Measurements from ENCODE around the gene PDXK.

The PDXK gene

GRCh38 chr21:43731891-43732711 is 13.2 kb downstream of the PDXK start:
- peak overlapping the region; percentile 24 for H2AK5ac ChIP-seq (ENCODE audit: low read length, severe bottlenecking)
- H3K23ac ChIP-seq (ENCODE audit: low read length in 2 of 2): no peak overlapping the region
- no peak overlapping the region for H3K14ac ChIP-seq (ENCODE audit: low read length in 2 of 2)
- H4K8ac ChIP-seq (ENCODE audit: low read length): no peak overlapping the region
- H2AFZ ChIP-seq (ENCODE audit: low read depth, low read length): no peak overlapping the region
- H3K4me1 ChIP-seq (ENCODE audit: control insufficient read depth, insufficient read depth, low read depth, low read length): peaks cover 66% of the 10 kb centered on the region
- H3K4ac ChIP-seq (ENCODE audit: low read depth in 1 of 2, low read length in 2 of 2): no peak overlapping the region
- no peak overlapping the region for H2BK15ac ChIP-seq (ENCODE audit: low read depth, poor library complexity, severe bottlenecking)
- no peak overlapping the region for H4K91ac ChIP-seq (ENCODE audit: low read length)
- H3K36me3 ChIP-seq (ENCODE audit: control insufficient read depth in 1 of 2, insufficient read depth in 2 of 2, low read depth in 1 of 2, low read length in 2 of 2): peaks cover 0 to 32% of the 10 kb centered on the region in 2 experiments
- H3K4me3 ChIP-seq (ENCODE audit: insufficient read depth in 1 of 2, low read depth in 1 of 2, low read length in 2 of 2): peak overlapping the region in 1 of 2 experiments; percentile 56
- peak overlapping the region; percentile 39 for H3K9ac ChIP-seq (ENCODE audit: low read length)
- no peaks in the 10 kb centered on the region for H3K27me3 ChIP-seq (ENCODE audit: control insufficient read depth in 1 of 2, insufficient read depth in 1 of 2, low read length in 2 of 2)
- H3K4me2 ChIP-seq (ENCODE audit: low read length, poor library complexity, severe bottlenecking): peak overlapping the region; percentile 6
- H2BK12ac ChIP-seq (ENCODE audit: low read length in 2 of 2): no peak overlapping the region
- no peak overlapping the region for H2BK120ac ChIP-seq (ENCODE audit: low read depth, low read length)
- H3K79me1 ChIP-seq (replicated peaks; ENCODE audit: low read length, poor library complexity, severe bottlenecking): peaks cover 38% of the 10 kb centered on the region
- no peak for DNase-seq
- H3K9me3 ChIP-seq (ENCODE audit: control insufficient read depth, low read length): no peaks in the 10 kb centered on the region
- peak overlapping the region; percentile 8 for H3K27ac ChIP-seq (ENCODE audit: low read length, poor library complexity, severe bottlenecking)
- WGBS: 94% methylated on average over 23 of the region's 23 CpGs
- H2BK5ac ChIP-seq (ENCODE audit: low read depth, low read length, poor library complexity, severe bottlenecking): no peak overlapping the region
- H3K18ac ChIP-seq (ENCODE audit: low read depth in 1 of 2, low read length in 2 of 2): no peak overlapping the region

DNA sequence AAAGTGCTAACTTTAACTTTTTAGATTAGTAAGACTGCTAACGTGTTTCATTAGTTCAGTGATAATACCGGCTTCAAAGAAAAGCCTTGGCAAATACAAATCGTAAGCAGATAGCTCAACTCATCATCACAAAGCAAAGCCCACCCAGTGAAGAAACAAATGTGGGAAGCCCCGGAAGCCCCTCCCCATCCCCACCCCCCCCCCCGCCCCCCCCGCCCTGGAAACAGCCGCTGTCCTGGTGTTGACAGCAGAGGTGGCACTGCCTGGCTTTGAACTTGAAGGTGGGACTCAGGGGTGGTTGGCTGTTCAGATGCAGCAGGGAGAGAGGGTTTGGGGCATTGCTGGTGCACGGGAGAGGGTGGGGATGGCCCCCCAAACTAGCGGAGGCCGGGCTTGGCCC is 14.1 kb downstream of the PDXK start:
- no peak overlapping the region for H2BK5ac ChIP-seq (ENCODE audit: low read depth, low read length, poor library complexity, severe bottlenecking)

DNA sequence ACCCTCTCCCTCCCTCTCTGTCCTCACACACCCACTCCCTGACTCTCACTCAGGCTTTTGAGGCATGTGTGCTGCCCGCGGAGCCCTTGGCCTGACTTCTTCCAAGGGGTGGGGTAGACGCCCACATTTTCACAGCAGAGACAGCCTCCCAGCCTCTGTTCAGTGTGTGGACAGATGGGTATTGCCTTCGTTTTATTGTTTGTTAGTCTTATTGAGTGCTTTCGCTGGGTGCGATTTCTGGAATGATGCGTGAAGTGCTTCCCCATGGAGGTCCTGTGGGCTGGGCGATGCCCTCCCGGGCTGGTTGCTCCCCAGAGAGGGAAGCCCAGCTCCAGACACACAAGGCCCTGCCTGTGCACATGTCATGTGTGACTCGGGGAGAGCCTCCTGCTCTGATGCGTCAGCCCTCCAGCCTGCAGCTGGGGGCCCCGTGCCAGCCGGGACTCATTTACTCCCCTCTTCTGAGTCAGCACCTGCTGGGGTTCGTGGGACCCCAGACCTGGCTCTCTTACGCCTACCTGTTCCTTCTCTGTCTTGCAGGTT is 14.7 kb downstream of the PDXK start:
- 87% methylated on average over 15 of the region's 15 CpGs for WGBS
- H2BK12ac ChIP-seq (ENCODE audit: low read length in 2 of 2): no peak overlapping the region
- H3K4ac ChIP-seq (ENCODE audit: low read depth in 1 of 2, low read length in 2 of 2): no peak overlapping the region
- no peak overlapping the region for H2AFZ ChIP-seq (ENCODE audit: low read depth, low read length)
- no peak overlapping the region for H3K27ac ChIP-seq (ENCODE audit: low read length, poor library complexity, severe bottlenecking)
- H3K18ac ChIP-seq (ENCODE audit: low read depth in 1 of 2, low read length in 2 of 2): no peak overlapping the region
- no peaks in the 10 kb centered on the region for H3K9me3 ChIP-seq (ENCODE audit: control insufficient read depth, low read length)
- peaks cover 45% of the 10 kb centered on the region for H3K79me1 ChIP-seq (replicated peaks; ENCODE audit: low read length, poor library complexity, severe bottlenecking)
- H4K91ac ChIP-seq (ENCODE audit: low read length): peak overlapping the region; percentile 52
- peaks cover 63% of the 10 kb centered on the region for H3K4me1 ChIP-seq (ENCODE audit: control insufficient read depth, insufficient read depth, low read depth, low read length)
- H2AK5ac ChIP-seq (ENCODE audit: low read length, severe bottlenecking): peak overlapping the region; percentile 72
- no peak overlapping the region for H3K4me3 ChIP-seq (ENCODE audit: insufficient read depth in 1 of 2, low read depth in 1 of 2, low read length in 2 of 2)
- H2BK15ac ChIP-seq (ENCODE audit: low read depth, poor library complexity, severe bottlenecking): no peak overlapping the region
- no peak overlapping the region for H2BK5ac ChIP-seq (ENCODE audit: low read depth, low read length, poor library complexity, severe bottlenecking)
- peak overlapping the region; percentile 12 for H3K9ac ChIP-seq (ENCODE audit: low read length)
- no peak overlapping the region for H3K4me2 ChIP-seq (ENCODE audit: low read length, poor library complexity, severe bottlenecking)
- H3K14ac ChIP-seq (ENCODE audit: low read length in 2 of 2): peak overlapping the region in 1 of 2 experiments; percentile 64
- H3K36me3 ChIP-seq (ENCODE audit: control insufficient read depth in 1 of 2, insufficient read depth in 2 of 2, low read depth in 1 of 2, low read length in 2 of 2): peaks cover 8 to 38% of the 10 kb centered on the region in 2 experiments
- peak; percentile 16 for DNase-seq
- no peak overlapping the region for H4K8ac ChIP-seq (ENCODE audit: low read length)
- H3K27me3 ChIP-seq (ENCODE audit: control insufficient read depth in 1 of 2, insufficient read depth in 1 of 2, low read length in 2 of 2): no peaks in the 10 kb centered on the region
- H2BK120ac ChIP-seq (ENCODE audit: low read depth, low read length): no peak overlapping the region
- no peak overlapping the region for H3K23ac ChIP-seq (ENCODE audit: low read length in 2 of 2)

More for the DNA sequence above, 14.1 kb downstream of the PDXK start:
- Histone ChIP-seq H3K36me3 (ENCODE audit: control insufficient read depth in 1 of 2, insufficient read depth in 2 of 2, low read depth in 1 of 2, low read length in 2 of 2) (peaks cover 4 to 36% of the 10 kb centered on the region in 2 experiments), H3K4me2 (ENCODE audit: low read length, poor library complexity, severe bottlenecking) (no peak overlapping the region), H2BK120ac (ENCODE audit: low read depth, low read length) (no peak overlapping the region), H3K27me3 (ENCODE audit: control insufficient read depth in 1 of 2, insufficient read depth in 1 of 2, low read length in 2 of 2) (no peaks in the 10 kb centered on the region), H3K9me3 (ENCODE audit: control insufficient read depth, low read length) (no peaks in the 10 kb centered on the region), H3K79me1 (replicated peaks; ENCODE audit: low read length, poor library complexity, severe bottlenecking) (peaks cover 45% of the 10 kb centered on the region), H3K4me3 (ENCODE audit: insufficient read depth in 1 of 2, low read depth in 1 of 2, low read length in 2 of 2) (no peak overlapping the region), H2BK15ac (ENCODE audit: low read depth, poor library complexity, severe bottlenecking) (peak overlapping the region; percentile 26), H3K14ac (ENCODE audit: low read length in 2 of 2) (no peak overlapping the region), H3K18ac (ENCODE audit: low read depth in 1 of 2, low read length in 2 of 2) (no peak overlapping the region), H3K9ac (ENCODE audit: low read length) (peak overlapping the region; percentile 39), H2BK12ac (ENCODE audit: low read length in 2 of 2) (no peak overlapping the region), H3K27ac (ENCODE audit: low read length, poor library complexity, severe bottlenecking) (no peak overlapping the region), H2AK5ac (ENCODE audit: low read length, severe bottlenecking) (peak overlapping the region; percentile 72), H3K23ac (ENCODE audit: low read length in 2 of 2) (no peak overlapping the region), H4K8ac (ENCODE audit: low read length) (no peak overlapping the region), H4K91ac (ENCODE audit: low read length) (no peak overlapping the region), H3K4ac (ENCODE audit: low read depth in 1 of 2, low read length in 2 of 2) (no peak overlapping the region), H3K4me1 (ENCODE audit: control insufficient read depth, insufficient read depth, low read depth, low read length) (peaks cover 64% of the 10 kb centered on the region), H2AFZ (ENCODE audit: low read depth, low read length) (no peak overlapping the region)
- WGBS: 94% methylated on average over 4 of the region's 10 CpGs
- no peak for DNase-seq

GRCh38 chr21:43734131-43734927 is 15.4 kb downstream of the PDXK start:
- H4K91ac ChIP-seq (ENCODE audit: low read length): no peak overlapping the region
- H3K23ac ChIP-seq (ENCODE audit: low read length in 2 of 2): no peak overlapping the region
- no peak overlapping the region for H4K8ac ChIP-seq (ENCODE audit: low read length)
- H2BK120ac ChIP-seq (ENCODE audit: low read depth, low read length): no peak overlapping the region
- H2BK5ac ChIP-seq (ENCODE audit: low read depth, low read length, poor library complexity, severe bottlenecking): no peak overlapping the region
- DNase-seq: no peak
- no peaks in the 10 kb centered on the region for H3K9me3 ChIP-seq (ENCODE audit: control insufficient read depth, low read length)
- 88% methylated on average over 22 of the region's 25 CpGs for WGBS
- H3K4me3 ChIP-seq (ENCODE audit: insufficient read depth in 1 of 2, low read depth in 1 of 2, low read length in 2 of 2): no peak overlapping the region
- peak overlapping the region; percentile 69 for H2AK5ac ChIP-seq (ENCODE audit: low read length, severe bottlenecking)
- peak overlapping the region in 1 of 2 experiments; percentile 14 for H3K18ac ChIP-seq (ENCODE audit: low read depth in 1 of 2, low read length in 2 of 2)
- no peak overlapping the region for H3K27ac ChIP-seq (ENCODE audit: low read length, poor library complexity, severe bottlenecking)
- no peak overlapping the region for H2AFZ ChIP-seq (ENCODE audit: low read depth, low read length)
- no peaks in the 10 kb centered on the region for H3K27me3 ChIP-seq (ENCODE audit: control insufficient read depth in 1 of 2, insufficient read depth in 1 of 2, low read length in 2 of 2)
- H3K4me2 ChIP-seq (ENCODE audit: low read length, poor library complexity, severe bottlenecking): no peak overlapping the region
- peaks cover 59% of the 10 kb centered on the region for H3K4me1 ChIP-seq (ENCODE audit: control insufficient read depth, insufficient read depth, low read depth, low read length)
- peaks cover 45% of the 10 kb centered on the region for H3K79me1 ChIP-seq (replicated peaks; ENCODE audit: low read length, poor library complexity, severe bottlenecking)
- peak overlapping the region in 1 of 2 experiments; percentile 23 for H2BK12ac ChIP-seq (ENCODE audit: low read length in 2 of 2)
- no peak overlapping the region for H2BK15ac ChIP-seq (ENCODE audit: low read depth, poor library complexity, severe bottlenecking)
- no peak overlapping the region for H3K9ac ChIP-seq (ENCODE audit: low read length)
- no peak overlapping the region for H3K4ac ChIP-seq (ENCODE audit: low read depth in 1 of 2, low read length in 2 of 2)
- H3K14ac ChIP-seq (ENCODE audit: low read length in 2 of 2): no peak overlapping the region
- H3K36me3 ChIP-seq (ENCODE audit: control insufficient read depth in 1 of 2, insufficient read depth in 2 of 2, low read depth in 1 of 2, low read length in 2 of 2): peaks cover 8 to 38% of the 10 kb centered on the region in 2 experiments
